ENCODE data around the gene ARSB.
"Not testable (repeated sequence)": the region's sequence is repeated elsewhere in the genome, so short reads cannot be mapped to it uniquely, and the experiment has no call there.

The ARSB gene

DNA sequence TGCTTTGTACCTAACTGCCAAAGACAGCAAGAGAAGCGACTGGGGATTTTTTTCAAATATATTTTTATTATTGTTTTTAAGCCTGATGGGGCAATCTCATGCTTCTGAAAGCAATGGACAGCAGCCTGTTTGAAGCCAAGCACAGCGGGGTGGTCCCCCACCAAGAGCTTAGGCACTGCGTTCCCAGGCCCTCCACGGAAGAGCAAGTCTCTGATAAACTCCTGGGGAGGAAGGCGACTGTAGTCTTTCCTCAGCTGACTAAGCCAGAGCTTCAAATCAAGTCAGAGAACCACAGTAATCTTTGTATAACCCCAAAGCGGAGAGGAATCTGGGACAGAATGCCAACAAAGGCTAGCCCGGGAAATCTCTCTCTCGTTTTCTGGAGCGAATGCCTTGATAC is 54.4 kb downstream of the ARSB start:
- no peak for DNase-seq (ENCODE audit: low spot score)

DNA sequence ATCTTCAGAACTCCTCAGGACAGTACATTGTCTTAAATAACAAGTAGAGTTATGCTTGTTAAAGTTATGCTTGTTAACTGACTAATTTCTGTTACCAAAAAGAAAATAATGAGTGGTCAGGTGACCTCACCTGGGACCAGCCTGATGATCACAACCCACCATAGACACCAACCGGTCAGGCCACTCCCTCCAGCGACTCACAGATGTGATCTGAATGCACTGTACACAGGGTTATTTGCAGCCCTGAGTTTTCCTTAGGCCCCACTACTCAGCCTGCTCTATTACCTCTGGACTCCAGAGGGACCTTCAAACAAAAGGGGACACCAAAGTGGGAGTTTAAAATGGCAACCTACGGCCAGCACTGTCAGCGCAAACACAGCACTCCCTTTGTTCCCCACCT is 55.3 kb downstream of the ARSB start:
- no peak for DNase-seq (ENCODE audit: low spot score)

DNA sequence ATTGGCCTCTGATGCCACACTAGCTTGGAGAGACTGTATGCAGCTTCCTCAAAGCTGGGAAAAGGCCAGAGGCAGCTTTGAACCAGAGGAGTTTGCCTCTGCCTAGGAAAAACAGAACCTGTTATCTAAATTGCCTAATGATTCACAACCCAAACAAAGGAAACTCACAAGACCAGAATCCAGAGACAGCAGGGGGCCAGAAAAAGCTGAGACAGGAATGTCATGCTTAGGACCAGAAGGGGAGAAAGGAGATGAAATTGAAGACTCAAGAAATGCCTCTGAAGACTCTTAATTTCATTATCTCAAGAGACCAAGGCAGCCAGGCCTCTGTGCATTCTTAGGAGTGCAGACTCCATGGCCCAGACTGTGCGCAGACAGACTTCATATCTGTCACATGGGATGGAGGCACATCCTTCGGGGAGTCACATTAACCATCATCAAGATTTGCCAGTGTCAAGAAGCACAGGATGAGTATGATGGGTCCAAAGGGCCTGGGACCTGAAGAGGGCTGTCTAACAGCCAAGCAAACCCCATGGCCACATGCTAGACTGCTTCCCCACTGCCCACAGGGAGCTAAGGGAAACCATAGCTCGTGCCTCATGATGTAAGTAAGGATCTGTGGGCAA is 57.3 kb downstream of the ARSB start:
- DNase-seq (ENCODE audit: low spot score): no peak

DNA sequence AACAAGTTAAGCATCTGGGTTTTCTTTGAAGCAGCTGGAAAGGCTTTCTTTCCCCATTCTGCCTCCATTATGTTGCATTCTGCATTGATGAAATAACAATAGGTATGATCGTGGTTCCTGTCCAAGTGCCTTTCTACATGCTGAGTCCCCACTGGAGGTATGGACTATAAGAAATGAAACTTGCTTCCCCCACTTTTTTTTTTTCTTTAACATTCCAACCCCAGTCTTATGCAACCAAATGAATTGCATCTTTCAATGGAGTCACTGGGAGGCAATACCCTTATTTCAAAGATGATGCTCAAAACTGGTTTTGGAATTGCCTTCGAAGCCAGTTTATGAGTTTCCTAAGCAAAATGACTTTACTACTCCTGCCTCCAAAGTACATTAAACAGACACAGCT is 58.9 kb downstream of the ARSB start:
- DNase-seq (ENCODE audit: low spot score): no peak

DNA sequence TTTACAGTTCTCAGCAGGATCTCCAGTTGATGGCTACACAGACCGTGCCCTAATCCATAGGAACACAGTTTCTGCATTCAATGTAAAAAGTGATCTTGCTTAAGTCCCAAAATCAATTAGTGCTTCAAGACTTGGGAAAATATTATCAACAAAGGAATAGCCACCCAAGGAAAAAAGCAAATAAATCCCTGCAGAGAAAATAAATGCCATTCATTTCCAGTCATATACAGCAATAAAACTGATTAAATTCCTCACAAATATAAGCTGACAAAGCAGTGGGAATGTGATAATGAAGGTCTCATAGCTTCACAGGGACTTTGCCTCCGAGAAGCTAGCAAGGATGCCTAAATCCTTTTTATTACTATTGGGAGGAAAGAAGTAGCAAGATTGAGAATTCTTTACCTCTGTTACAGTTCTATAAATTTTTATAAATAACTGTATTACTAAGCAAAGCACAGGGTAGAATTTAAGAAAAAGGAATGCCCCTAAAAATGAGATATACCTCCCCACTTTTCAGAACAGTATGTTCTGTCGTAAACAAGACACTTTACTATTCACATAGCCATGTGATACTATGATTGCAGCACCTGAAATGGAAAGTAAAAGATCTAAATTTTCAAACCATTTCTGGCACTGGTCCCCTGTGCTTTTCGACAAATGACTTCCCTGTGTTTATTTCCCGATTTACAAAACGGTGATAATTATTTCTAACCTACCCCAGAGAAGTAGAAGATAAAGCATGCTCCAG is 59.8 kb downstream of the ARSB start:
- DNase-seq (ENCODE audit: low spot score): no peak

DNA sequence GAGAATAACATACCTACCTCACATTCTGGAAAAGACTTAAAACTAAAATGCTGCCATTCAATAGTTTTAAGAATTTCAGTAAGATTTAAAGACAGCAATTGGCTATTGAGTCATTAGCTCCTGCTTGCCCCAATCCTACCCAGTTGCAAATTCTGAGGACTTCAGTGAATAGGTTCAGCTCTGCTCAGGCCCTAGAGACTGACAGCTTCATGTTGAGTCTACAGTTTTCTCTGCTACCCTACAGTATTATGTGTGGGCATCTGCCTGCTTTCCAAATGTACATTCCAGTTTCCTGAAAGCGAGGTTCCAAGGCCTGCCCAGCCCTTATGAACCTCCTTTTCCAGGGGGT is 61.5 kb downstream of the ARSB start:
- DNase-seq (ENCODE audit: low spot score): no peak

DNA sequence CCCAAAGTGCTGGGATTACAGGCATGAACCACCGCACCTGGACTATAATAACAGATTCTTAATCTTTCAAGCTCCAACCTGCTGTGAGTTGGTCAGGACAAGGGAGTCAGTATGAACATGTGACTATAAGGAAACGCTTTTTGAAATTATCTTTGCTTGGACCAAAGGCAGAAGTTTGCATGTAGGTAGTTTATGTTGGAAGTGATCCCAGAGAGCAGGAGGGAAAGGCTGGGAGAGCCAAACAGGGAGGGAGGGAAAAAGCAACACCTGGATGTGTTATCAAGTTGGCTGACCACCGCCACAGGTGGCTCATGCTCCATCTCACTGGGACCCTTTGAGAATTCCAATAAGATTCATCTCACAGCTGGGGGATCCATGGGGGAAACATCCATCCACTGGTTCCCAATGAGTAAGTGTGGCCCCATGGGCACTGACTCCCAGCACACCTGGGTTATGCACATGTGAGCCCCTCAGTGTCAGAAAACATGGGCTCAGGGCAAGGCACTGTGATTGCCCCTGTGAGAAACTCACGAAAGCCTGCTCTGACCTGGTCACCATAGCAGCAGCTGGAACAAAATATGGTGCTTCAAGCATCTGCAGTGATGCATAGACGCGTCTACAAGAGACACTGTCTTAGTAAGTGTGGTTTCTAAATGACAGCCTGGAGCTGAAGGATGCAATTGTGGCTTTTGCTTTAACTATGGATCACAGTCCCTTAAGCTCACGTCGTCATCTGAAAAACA is 62.1 kb downstream of the ARSB start:
- no peak for DNase-seq (ENCODE audit: low spot score)

DNA sequence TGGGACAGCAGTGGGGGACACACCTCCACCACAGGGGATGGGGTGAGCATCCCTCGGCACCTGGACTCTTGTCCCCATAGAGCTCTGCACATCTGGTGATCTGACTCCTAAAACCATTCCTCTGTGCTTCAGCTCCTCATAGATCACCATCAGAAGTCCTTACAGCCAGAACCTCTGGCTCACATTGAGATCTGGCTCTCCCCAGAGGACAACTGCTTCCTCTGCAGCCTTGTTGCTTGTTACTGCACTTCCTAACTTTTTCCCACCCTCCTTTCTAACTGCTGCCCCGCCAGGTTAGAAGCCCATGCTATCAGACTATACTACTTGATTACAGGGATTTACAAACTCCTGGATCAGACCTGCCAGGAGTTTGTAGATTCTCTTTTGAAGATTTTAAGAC is 64.5 kb downstream of the ARSB start:
- no peak for DNase-seq (ENCODE audit: low spot score)

DNA sequence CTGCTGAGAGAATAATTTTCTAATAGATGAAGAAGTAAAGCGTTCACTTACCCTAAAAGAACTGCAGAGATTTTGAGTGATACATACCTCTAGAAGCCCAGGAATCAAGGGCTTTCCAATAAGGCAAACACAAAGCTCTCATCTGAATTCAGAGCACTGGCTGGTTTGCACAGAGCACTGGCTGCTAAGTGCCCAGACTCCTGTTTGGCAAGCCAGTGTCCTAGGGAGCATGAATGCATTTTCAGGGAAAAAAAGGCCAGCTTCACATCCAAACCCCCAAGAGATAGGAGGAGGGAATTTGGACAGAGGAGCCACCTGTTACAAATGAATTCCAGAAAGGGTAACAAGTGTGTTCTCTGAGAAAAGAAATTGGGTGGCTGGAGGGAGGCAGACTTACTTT is 65.3 kb downstream of the ARSB start:
- no peak for DNase-seq (ENCODE audit: low spot score)

DNA sequence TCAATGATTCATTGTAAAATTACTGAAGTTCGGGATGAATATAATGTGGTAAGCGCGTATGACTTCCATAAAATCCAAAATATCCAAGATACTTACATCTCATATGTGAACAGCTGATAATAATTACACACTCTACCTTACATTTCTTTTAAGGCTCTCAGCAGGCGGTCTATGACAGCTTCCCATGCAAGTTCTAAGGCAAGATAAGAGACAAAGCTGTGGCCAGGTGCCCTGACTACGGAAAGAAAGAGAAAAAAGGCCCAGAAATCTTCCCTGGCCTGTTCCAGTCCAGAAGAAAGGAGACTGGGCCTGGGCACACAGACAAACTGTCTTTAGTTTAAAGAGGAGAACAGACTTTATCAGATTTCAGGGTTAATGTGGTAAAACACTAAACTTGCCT is 69.1 kb downstream of the ARSB start:
- DNase-seq (ENCODE audit: low spot score): no peak

DNA sequence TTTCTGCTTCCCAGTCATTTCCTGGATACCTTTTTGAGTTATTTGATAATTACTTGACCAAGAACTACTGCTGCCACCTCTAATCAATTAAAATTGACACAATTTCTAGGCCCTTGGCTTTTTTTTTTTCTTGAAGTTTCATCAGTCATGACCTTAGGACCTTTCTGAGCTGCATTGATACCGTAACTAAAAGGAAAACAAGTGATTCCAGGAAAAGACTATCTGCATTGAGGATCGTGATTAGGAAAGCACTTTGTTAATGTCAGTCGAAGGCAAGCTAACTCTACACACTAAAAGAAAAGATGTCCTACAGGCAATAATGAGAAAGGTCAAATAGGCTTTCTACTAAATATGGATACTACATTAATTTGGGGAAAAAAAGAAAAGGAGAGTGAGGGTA is 69.9 kb downstream of the ARSB start:
- DNase-seq (ENCODE audit: low spot score): no peak

DNA sequence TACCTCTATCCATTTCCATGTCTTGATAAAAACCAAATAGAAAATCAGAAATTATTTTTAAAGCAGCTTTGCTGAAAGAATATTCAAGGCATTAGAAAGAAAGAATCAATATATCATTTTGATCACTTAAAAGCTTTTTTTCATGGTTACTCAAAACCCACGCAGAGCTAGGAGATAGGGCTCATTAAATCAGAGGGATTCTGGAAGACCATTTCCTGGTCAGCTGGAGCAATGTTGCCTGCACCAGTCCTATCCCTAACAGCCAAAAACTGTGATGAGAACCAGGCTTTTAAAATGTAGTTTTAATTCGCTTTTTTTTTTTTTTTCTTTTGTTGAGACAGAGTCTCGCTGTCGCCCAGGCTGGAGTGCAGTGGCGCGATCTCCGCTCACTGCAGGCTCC is 72.3 kb downstream of the ARSB start:
- no peak for DNase-seq (ENCODE audit: low spot score)

DNA sequence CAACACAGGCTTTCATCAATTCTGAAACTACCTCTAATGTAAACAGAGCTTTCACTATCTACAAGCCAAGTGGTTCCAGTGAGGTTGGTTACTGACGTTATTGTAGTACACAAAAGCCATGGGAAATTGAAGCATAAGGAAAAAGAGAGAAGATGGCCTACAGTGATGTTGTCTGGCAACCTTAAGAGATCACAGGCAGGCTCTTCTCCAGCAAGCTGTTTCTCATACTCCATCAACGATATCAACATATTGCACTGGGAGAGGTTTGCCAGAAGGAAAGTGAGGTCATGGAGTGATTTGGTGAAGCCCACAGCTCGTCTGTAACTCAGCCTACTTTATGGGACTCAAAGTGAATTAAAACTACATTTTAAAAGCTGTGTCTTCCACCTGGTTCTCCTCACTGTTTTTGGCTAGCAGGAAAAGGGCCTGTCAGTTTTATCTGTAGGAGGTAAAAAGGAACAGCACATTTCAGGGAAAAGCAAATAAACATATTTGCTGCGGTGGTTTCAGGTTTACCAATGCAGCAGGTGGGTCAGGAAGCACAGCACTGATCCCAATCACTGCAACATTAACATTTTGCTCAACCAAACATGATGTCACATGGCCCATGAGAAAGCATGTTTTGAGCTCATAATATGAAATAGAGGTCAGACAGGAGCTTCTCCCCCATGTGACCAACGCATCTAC is 72.9 kb downstream of the ARSB start:
- DNase-seq (ENCODE audit: low spot score): no peak

DNA sequence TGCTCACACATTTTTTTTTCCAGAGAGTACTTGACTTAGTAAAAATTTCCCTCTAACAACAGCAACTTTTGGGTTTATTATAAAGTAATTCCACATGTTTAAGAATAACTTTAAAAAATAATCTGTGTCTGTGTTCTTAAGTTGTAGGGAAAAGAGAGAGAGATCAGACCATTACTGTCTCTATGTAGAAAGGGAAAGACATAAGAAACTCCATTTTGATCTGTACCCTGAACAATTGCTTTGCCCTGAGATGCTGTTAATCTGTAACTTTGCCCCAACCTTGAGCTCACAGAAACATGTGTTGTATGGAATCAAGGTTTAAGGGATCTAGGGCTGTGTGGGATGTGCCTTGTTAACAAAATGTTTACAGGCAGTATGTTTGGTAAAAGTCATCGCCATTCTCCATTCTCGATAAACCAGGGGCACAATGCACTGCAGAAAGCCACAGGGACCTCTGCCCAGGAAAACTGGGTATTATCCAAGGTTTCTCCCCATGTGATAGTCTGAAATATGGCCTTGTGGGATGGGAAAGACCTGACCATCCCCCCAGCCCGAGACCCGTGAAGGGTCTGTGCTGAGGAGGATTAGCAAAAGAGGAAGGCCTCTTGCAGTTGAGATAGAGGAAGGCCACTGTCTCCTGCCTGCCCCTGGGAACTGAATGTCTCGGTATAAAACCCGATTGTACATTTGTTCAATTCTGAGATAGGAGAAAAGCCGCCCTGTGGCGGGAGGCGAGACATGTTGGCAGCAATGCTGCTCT is 75.7 kb downstream of the ARSB start:
- DNase-seq (ENCODE audit: low spot score): not testable (repeated sequence)

DNA sequence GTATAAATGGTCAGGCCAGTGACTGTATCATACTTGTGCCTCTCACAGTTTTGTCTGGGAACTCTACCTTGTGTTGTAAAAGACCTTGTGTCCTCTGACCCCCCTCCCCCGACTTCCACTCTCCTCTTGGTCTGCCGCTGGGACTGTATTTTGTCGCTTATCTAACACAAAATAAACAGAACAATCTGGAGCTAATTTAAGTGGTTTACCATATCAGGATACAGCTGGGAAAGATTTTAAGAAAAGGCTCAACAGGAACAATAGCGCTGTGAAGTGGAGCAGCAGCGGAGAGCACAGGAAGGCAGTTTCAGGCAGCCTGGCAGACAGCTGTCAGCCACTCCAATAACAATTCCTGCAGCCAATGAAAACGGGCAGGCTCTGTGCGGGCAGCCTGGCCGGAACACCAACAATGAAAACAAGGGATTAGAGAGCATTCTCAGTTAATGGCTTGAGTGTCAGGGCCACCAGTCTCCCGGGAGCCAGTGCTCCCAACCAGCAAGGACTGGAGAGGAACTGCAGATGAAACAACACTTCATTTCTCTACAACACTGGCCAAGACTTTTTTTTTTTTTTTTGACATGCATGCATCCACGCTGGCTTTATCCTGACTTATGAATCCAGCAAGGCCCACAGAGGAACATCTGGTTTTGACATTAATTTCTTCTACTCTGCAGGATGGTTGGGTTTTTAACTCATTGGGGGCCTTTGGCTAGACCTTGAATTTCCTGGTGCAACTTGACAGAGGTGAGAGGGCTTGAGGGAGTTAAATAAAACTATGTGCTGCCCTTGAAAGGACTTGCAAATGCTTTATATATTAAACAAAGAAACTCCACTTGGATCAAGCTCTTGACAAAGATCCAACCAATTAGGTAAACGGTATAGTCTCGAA is 76.7 kb downstream of the ARSB start:
- peak; percentile 85 for DNase-seq (ENCODE audit: low spot score)

DNA sequence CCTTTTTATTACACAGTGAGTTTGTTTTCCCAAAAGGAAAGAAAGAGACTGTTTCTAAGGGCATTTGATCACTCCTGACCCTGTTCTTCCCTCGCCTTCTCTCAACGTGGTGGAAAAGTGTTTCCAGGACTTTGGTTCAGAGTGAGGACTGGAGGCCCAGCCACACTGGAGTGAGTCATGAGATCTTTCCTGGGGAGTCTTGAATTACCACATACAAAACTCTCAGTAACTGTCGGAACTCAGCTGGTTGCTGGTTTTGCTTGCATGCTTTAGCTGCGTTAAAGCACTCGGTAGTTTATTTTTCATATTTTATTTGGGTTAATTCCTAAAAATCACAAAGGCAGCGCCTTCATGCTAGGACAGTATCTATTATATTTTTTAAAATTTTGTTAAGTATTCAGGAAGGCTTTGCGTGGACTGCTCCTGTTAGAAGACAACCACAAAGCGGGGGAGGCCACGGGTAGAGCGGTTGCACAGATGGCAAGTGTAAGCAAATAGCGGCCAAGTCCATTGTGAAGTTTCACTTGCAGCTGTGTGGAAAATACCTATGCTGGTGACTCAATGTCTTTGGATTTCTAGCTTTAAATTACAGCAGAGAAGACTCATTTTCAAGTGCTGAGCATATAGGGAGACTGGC is 77.7 kb downstream of the ARSB start:
- DNase-seq (ENCODE audit: low spot score): no peak

DNA sequence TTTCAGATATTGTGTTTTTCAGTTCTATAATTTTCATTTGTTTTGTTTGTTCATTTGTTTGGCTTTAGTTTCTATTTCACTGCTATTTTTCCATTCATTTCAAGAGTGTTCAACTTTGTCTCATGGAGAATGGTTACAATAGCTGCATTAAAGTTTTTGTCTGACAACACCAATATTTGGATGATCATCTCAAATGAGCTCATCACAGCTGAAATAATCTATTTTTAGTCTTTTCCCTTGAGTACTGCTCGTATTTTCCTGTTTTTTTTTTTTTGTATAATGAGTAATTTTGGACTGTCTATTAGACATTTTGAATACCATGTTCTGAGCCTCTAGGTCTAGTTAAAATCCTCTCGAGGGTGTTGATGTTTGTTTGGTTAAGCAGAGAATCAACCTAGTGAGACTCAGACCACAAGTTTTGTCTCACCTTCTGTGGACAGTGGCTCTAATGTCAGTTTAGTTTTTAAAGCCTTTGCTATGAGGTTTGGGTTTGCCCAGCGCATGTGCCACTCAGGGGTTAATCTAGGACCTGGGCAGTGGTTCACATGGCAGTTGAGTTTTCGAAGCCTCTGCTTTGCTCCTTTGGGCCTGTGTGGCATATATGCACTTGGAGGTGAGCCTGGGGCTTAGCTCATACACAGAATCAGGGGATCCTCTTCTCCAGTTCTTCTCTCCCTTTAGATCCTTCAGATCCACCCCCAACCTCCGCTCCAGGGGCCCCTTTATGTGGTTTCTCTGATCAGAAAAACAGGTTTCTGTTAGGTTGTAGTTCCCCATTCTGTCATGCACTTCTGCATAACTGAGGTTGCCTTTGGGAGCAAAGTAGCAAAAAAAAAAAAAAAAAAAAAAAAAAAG is 79.8 kb downstream of the ARSB start:
- no peak for DNase-seq (ENCODE audit: low spot score)

DNA sequence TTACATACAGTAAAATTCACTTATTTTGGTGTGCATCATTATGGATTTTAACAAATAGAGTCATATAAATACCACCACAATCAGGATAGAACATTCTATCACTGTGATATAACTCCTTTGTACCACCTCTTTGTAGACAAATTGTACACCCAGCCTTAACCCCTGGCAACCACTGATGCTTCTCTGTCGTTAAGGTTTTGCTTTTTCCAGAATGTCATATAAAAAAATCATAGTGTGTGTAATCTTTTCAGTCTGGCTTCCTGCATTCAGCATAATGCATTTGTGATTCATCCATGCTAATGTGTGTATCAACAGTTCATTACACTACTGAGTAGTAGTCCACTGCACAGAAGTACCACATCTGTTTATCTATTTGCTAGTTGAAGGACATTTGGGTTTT is 81.2 kb downstream of the ARSB start:
- DNase-seq (ENCODE audit: low spot score): no peak

DNA sequence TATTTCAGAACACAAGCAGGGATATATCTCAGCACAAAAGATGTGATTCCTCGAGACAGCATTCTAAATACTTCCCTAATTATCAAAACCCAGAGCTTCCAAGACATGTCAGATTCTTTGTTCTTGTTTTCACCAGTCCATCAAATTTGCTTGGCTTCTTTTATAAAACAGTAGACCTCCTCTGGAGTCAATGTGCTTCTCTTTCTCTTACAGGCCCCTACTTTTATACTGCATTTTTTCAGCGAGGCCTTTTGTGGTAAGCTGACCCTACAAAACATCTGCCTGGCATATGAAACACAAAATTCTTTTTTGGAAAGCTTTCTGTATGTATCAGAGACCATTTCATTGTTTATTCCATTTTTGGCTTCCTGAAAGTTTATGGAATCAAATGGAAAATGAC is 81.8 kb downstream of the ARSB start:
- DNase-seq (ENCODE audit: low spot score): no peak

DNA sequence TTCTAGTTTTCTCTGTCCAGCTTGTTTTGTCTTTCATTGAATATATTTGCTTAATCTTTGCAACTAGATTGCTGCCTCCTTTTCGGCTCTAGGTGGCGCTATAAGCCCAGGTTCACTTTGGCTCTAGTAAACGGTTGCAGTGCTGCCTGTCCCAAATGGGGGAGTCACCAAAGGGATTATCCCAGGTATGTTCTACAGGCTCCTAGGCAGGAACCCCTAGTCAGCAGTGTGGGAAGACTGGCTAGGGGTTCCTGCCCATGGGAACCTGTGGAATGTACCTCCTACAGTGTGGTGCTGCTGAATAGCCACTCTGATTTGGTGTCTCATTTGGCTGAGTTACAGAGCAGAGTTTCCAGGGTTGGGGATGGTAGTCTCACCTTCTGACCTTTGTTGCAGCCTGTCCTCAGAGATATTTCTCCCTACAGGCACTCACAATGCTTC is 85.2 kb downstream of the ARSB start:
- peak; percentile 56 for DNase-seq (ENCODE audit: low spot score)
